Activated CD8-positive, alpha-beta memory T cell treated with anti-CD3 and anti-CD28 coated beads for 1 hour (primary cell): ENCODE data around the gene NAA80.

ENCODE experiments used
- DNase-seq, 2 donors: peaks; one replicate each; pipeline ENCODE4 v3.0.0-alpha.2; 2020; ENCODE audit warnings: low read depth in 1 of 2; ENCODE audit errors: extremely low read depth in 1 of 2

The NAA80 gene

GRCh38 chr3:50298836-50299637 is at the start of gene NAA80, which contains the start of gene HYAL3:
Gene NAA80 (minus strand): TSS chr3:50299405. CDS start chr3:50297463, 1,942 bp downstream.
Gene HYAL3 (minus strand): TSS chr3:50299405. CDS start chr3:50295602, 3,803 bp downstream.
- DNase-seq, result peak; percentile 97 to 99

- peak; percentile 47 to 57 for DNase-seq
These were observed 48.1 kb upstream of the NAA80 start for GRCh38 chr3:50347187-50347813.

- DNase-seq, result peak; percentile 38 to 66
These were observed 46.5 kb upstream of the NAA80 start, which contains the start of gene ZMYND10 for GRCh38 chr3:50345586-50346234. Gene ZMYND10 (minus strand): TSS chr3:50345732. CDS start chr3:50345579, 153 bp downstream.

DNA sequence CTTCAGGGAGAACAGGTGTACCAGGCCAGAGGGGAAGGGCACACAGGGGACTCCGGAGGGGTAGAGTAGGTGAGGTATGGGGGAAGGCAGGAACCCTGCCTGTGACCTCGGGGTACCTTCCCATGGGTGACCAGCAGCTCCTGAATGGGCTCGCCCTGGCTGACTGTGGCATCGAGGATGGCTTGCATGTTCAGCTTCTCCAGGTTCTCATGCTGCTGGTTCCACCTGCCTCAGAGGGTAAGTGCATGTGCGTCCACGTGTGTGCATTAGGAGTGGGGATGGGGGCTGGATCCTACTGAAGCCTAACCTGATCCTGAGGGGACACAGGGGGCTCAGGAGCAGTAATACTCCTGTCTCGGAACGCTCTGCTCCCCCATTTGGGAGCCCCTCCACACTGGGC is 45.8 kb upstream of the NAA80 start:
- no peak for DNase-seq

- DNase-seq, result no peak
These were observed 43.8 kb upstream of the NAA80 start for GRCh38 chr3:50342813-50343633.

DNA sequence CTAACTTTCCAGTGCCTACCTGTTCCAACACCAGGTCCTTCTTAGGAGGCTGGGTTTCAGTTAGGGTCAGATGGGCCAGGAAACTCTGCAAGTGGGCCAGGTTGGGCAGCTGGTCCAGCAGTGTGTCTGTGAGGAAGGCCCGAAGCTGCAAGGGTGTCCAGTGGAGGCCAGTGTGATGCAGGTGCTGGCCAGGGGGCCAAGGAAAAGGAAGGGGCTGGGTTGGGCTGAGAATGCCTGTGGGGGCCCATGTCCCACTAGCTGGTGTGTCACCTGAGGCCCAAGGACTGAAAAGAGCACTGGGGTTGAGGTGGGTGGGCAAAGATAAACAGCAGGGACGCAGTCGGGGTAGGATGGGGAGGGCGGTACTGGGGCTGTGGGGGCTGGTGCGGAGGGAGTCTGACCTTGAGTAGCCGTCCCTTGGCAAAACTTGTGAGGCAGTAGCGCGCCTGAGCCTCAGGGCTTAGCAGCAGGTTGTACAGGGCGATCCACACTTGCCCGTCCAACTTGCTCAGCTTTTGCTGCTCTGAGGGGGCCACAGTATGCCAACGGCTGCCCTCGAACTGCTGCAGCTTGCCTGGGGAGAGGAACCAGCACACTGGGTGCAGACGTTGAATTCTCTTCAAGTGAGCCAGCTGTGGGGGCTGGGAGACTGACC is 42.9 kb upstream of the NAA80 start:
- no peak for DNase-seq

- no peak for DNase-seq
These were observed 42.3 kb upstream of the NAA80 start for GRCh38 chr3:50341537-50341936.

DNA sequence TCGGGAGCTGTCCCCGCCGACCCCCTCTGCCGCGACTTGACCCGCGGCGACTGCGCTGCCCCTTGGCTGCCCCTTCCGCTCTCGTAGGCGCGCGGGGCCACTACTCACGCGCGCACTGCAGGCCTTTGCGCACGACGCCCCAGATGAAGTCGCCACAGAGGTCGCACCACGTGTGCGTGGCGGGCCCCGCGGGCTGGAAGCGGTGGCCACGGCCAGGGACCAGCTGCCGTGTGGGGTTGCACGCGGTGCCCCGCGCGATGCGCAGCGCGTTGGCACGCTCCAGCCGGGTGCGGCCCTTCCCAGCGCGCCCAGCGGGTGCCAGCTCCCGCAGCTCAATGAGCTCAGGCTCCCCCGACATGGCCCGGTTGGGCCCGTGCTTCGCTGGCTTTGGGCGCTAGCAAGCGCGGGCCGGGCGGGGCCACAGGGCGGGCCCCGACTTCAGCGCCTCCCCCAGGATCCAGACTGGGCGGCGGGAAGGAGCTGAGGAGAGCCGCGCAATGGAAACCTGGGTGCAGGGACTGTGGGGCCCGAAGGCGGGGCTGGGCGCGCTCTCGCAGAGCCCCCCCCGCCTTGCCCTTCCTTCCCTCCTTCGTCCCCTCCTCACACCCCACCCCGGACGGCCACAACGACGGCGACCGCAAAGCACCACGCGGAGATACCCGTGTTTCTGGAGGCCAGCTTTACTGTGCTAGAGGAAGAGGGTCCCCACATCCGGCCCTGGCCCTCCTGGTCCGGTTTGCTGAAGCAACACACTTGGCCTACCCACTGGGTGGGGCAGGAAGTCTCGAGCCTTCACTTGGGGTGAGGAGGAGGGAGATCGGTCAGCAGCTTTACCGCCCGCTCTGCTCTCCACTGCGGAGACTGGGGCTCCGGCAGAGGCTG is 41.5 kb upstream of the NAA80 start, which contains the start of gene RASSF1:
RASSF1 (minus strand) TSS at position 389 of the 882 bp plus-strand sequence; CDS start at position 358, 31 bp downstream.
- DNase-seq, result peak in 1 of 2 donors; percentile 43

DNA sequence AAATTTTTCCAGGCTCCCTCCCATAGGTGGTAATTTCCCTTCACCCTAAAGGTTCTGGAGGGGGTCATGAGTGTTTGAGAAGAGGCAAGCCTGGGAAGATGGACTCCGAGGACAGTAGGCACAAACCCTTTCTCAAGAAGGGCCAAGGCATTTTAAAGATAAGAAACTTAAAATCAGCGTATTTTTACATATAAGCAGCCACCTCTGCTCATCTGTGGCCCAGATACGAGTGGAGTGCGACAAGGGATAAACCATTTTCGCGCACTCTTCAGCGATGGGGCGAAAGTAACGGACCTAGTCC is 40.9 kb upstream of the NAA80 start:
- no peak for DNase-seq

GRCh38 chr3:50339485-50340146 is 40.4 kb upstream of the NAA80 start:
- DNase-seq, result no peak

- no peak for DNase-seq
These were observed 39.8 kb upstream of the NAA80 start for GRCh38 chr3:50338965-50339364.

DNA sequence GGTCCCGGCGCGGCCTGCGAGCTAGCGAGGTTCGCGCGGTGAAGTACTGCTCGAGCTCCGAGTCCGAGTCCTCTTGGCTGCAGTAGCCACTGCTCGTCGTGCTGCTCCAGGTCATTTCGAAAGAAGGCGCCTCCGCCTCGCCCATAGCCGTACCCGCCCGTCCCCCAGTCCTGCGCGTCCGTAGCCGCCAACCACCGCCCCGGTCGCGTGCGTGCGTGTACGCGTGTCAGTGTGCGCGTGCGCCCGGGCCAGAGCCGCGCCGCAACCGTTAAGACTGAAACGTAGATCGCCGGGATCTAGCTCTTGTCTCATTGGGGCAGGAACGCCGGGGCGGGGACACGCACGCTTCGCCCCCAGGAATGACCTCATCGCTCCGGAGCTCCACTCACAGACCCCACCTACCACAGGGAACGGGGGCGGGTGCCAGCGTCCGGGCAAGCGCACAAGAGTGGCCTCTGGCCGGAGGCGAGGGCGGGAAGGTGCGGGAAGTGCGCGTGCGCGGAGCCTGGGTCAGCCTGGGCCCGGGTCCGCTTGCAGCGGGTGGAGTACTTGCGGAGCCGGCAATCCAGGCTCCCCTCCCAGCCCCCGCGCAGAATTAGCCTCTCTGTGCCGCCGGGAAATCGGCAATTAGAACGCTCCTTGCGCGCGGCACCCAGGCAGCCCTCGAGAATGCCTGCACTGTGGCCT is 38.1 kb upstream of the NAA80 start:
- peak; percentile 84 to 88 for DNase-seq

GRCh38 chr3:50336452-50337174 is 37.4 kb upstream of the NAA80 start:
- DNase-seq, result no peak

GRCh38 chr3:50334339-50335075 is 35.3 kb upstream of the NAA80 start:
- no peak for DNase-seq

DNA sequence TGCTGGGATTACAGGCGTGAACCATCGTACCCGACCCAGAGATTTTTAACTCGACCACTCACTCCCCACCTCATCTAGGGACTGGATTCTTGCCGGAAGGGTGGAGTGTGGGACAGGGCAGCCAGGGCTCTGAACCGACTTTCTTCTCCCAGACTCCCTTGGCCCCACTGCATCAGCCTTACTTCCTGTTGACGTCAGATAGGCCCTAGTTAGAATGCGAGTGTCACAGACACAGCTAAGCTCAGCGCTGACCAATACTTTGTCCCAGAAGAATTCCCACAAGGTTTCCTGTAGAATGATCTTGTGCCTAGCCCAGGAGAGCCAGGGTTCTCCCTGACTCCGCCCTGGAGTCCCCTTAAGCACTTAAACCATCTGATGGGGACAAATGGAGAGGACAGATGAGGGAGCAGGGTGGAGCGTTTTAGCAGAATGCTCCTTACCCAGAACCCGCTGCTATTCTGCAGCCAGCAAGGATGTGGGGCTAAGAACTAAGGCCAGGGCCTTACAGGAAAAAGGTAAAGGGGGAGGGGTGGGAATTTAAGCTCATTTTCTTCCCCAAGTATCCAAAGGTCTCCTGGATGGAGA is 34.6 kb upstream of the NAA80 start:
- DNase-seq, result no peak

GRCh38 chr3:50331364-50331907 is 32.2 kb upstream of the NAA80 start:
- no peak for DNase-seq
